DOHH2 (cell line): Measurements from ENCODE around the gene DISC1.

ENCODE experiments used
- H3F3A ChIP-seq: fragments of 200-600 bp; sonication (generic), shearing (Covaris generic); 2 replicates; pipeline ENCODE4 v1.6.0; 2016; ENCODE audit warnings: antibody characterized with exemption, mild to moderate bottlenecking; ENCODE audit not compliant: control insufficient read depth, insufficient read depth
- H3K27ac ChIP-seq: fragments of 200-600 bp; sonication (generic); 2 replicates; pipeline ENCODE4 v1.5.1; 2014; ENCODE audit warnings: low read depth, mild to moderate bottlenecking, low read length, moderate library complexity
- H3K27me3 ChIP-seq: fragments of 200-600 bp; sonication (generic); 2 replicates; pipeline ENCODE4 v1.6.1; 2014; ENCODE audit warnings: mild to moderate bottlenecking, low read length, mixed read lengths; ENCODE audit not compliant: control insufficient read depth
- H3K36me3 ChIP-seq: fragments of 200-600 bp; sonication (generic); 2 replicates; pipeline ENCODE4 v1.6.1; 2014; ENCODE audit warnings: mild to moderate bottlenecking, low read length, moderate library complexity, mixed read lengths; ENCODE audit not compliant: control insufficient read depth
- H3K4me1 ChIP-seq: fragments of 200-600 bp; sonication (generic); 2 replicates; pipeline ENCODE4 v1.6.1; 2014; ENCODE audit warnings: mild to moderate bottlenecking, low read length, mixed read lengths; ENCODE audit not compliant: control insufficient read depth
- H3K4me2 ChIP-seq: fragments of 200-600 bp; sonication (generic); 2 replicates; pipeline ENCODE4 v1.6.0; 2014; ENCODE audit warnings: mild to moderate bottlenecking, low read length, moderate library complexity
- H3K4me3 ChIP-seq: fragments of 200-600 bp; sonication (generic); 2 replicates; pipeline ENCODE4 v1.5.1; 2014; ENCODE audit warnings: mild to moderate bottlenecking, low read length, mixed read lengths
- H3K79me2 ChIP-seq: fragments of 200-600 bp; sonication (generic); 2 replicates; pipeline ENCODE4 v1.6.1; 2014; ENCODE audit warnings: mild to moderate bottlenecking, low read length, mixed read lengths; ENCODE audit not compliant: control insufficient read depth
- H3K9me2 ChIP-seq: fragments of 200-600 bp; sonication (generic); replicated peaks from 2 replicates; pipeline ENCODE4 v1.6.1; 2014; ENCODE audit warnings: mild to moderate bottlenecking, low read length, mixed read lengths; ENCODE audit not compliant: control insufficient read depth
- H3K9me3 ChIP-seq: fragments of 200-600 bp; sonication (generic); 2 replicates; pipeline ENCODE4 v1.6.1; 2014; ENCODE audit warnings: antibody characterized with exemption, low read length, mixed read lengths; ENCODE audit not compliant: control insufficient read depth, insufficient read depth
- H4K20me1 ChIP-seq: fragments of 200-600 bp; sonication (generic); 2 replicates; pipeline ENCODE4 v1.6.0; 2014; ENCODE audit warnings: low read depth, mild to moderate bottlenecking, antibody characterized with exemption, low read length, moderate library complexity; ENCODE audit not compliant: control insufficient read depth, insufficient read depth
- CTCF ChIP-seq: fragments of 200-600 bp; sonication (generic); IDR thresholded peaks from one replicate; pipeline ENCODE4 v1.5.1; 2014; ENCODE audit warnings: antibody characterized with exemption, mild to moderate bottlenecking, low read depth, low read length; ENCODE audit not compliant: poor library complexity, severe bottlenecking
- EZH2phosphoT487 ChIP-seq: fragments of 200-600 bp; sonication (generic); IDR thresholded peaks from 2 replicates; pipeline ENCODE4 v1.6.1; 2017; ENCODE audit warnings: borderline replicate concordance, mild to moderate bottlenecking, antibody characterized with exemption, low read length, moderate library complexity, mixed read lengths

DISC1 gene

GRCh38 chr1:231684356-231685244, 58.0 kb downstream of the DISC1 start:
- Histone ChIP-seq H3F3A (no peaks in the 10 kb centered on the region), H3K27ac (no peak overlapping the region), H3K9me2 (no peaks in the 10 kb centered on the region), H4K20me1 (no peaks in the 10 kb centered on the region), H3K79me2 (no peaks in the 10 kb centered on the region), H3K4me3 (no peak overlapping the region), H3K27me3 (no peaks in the 10 kb centered on the region), H3K9me3 (no peaks in the 10 kb centered on the region; the same call in 1 of the 2 replicates), H3K36me3 (no peaks in the 10 kb centered on the region), H3K4me1 (no peaks in the 10 kb centered on the region), H3K4me2 (no peak overlapping the region)
- TF ChIP-seq CTCF (no peak), EZH2phosphoT487 (no peak)

- no peaks in the 10 kb centered on the region for H3F3A ChIP-seq
- no peak overlapping the region for H3K27ac ChIP-seq
- TF ChIP-seq EZH2phosphoT487 = no peak
- TF ChIP-seq CTCF = no peak
- no peaks in the 10 kb centered on the region for H3K9me2 ChIP-seq
- no peak overlapping the region for H3K4me2 ChIP-seq
- no peaks in the 10 kb centered on the region for H3K27me3 ChIP-seq
- H3K9me3 ChIP-seq = no peaks in the 10 kb centered on the region; the same call in 1 of the 2 replicates
- no peaks in the 10 kb centered on the region for H3K79me2 ChIP-seq
- no peak overlapping the region for H3K4me3 ChIP-seq
- H4K20me1 ChIP-seq = no peaks in the 10 kb centered on the region
- no peaks in the 10 kb centered on the region for H3K4me1 ChIP-seq
- H3K36me3 ChIP-seq = no peaks in the 10 kb centered on the region
These were observed 59.8 kb downstream of the DISC1 start for GRCh38 chr1:231686384-231686783.

- Histone ChIP-seq H3K9me3 (no peaks in the 10 kb centered on the region; the same call in 1 of the 2 replicates), H3F3A (no peaks in the 10 kb centered on the region), H3K4me3 (no peak overlapping the region), H3K36me3 (no peaks in the 10 kb centered on the region), H3K4me2 (no peak overlapping the region), H3K4me1 (no peaks in the 10 kb centered on the region), H4K20me1 (no peaks in the 10 kb centered on the region), H3K79me2 (no peaks in the 10 kb centered on the region), H3K27ac (no peak overlapping the region), H3K9me2 (no peaks in the 10 kb centered on the region), H3K27me3 (no peaks in the 10 kb centered on the region)
- no peak for TF ChIP-seq CTCF
- no peak for TF ChIP-seq EZH2phosphoT487
These were observed 62.4 kb downstream of the DISC1 start for GRCh38 chr1:231688989-231689388.
